Measurements from ENCODE around the gene TBCEL. TPM values are rescaled to one million over a fixed set of nuclear protein-coding genes. Genes with fewer than 3 reads are reported as not detected.
A peak's percentile ranks its signal among the peaks of the same experiment; 100 is the strongest.

The TBCEL gene
- 10 to 100 TPM; 22.3 to 37.4 (median 33.2) TPM for polyA plus RNA-seq (ENCODE audit: insufficient read depth in 1 of 5, insufficient read length in 5 of 5, low replicate concordance in 1 of 5)
- long read RNA-seq, donor 1, full-length matches to known transcripts: 8 of 8 reads
- long read RNA-seq, donor 1, partial matches to known transcripts: 0 of 8 reads
- long read RNA-seq, donor 1, other reads (novel, unspliced or antisense): 0 of 8 reads
- long read RNA-seq, donor 2, full-length matches to known transcripts: 3 of 3 reads
- long read RNA-seq, donor 2, partial matches to known transcripts: 0 of 3 reads
- long read RNA-seq, donor 2, other reads (novel, unspliced or antisense): 0 of 3 reads
- long read RNA-seq, donor 3, full-length matches to known transcripts: 4 of 4 reads
- long read RNA-seq, donor 3, partial matches to known transcripts: 0 of 4 reads
- long read RNA-seq, donor 3, other reads (novel, unspliced or antisense): 0 of 4 reads
- long read RNA-seq, donor 4: 0 reads
- long read RNA-seq, donor 5, full-length matches to known transcripts: 2 of 2 reads
- long read RNA-seq, donor 5, partial matches to known transcripts: 0 of 2 reads
- long read RNA-seq, donor 5, other reads (novel, unspliced or antisense): 0 of 2 reads
- long read RNA-seq, donor 6, full-length matches to known transcripts: 4 of 4 reads
- long read RNA-seq, donor 6, partial matches to known transcripts: 0 of 4 reads
- long read RNA-seq, donor 6, other reads (novel, unspliced or antisense): 0 of 4 reads
- long read RNA-seq, donor 7, full-length matches to known transcripts: 2 of 2 reads
- long read RNA-seq, donor 7, partial matches to known transcripts: 0 of 2 reads
- long read RNA-seq, donor 7, other reads (novel, unspliced or antisense): 0 of 2 reads
- long read RNA-seq, donor 8: 0 reads

- peak; percentile 88 for DNase-seq
Measured at GRCh38 chr11:121023848-121024751, at the start of gene TBCEL. TBCEL (plus strand) TSS chr11:121024102; CDS start chr11:121045691, 21,589 bp downstream.

GRCh38 chr11:120974466-120974865 is 49.4 kb upstream of the TBCEL start:
- DNase-seq: no peak

DNA sequence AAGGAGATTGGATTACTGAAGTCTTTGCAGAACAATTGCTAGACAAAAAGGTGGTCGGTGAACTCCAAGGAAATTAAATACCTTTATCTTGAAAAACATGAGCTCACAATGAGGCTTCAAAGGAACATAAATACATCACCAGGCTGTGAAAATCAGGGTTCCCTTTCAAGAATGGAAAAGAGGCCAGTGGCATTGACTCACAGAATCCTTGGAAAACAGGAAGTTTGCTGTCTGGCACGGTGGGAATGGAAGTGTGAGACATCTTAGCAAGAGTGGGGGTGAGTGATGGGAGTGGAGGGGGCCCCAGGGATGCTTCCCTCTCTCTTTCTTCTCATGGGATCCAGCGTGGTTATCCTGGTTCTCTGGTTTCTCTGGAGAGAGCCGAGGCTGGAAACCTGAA is 48.9 kb upstream of the TBCEL start:
- no peak for DNase-seq

DNA sequence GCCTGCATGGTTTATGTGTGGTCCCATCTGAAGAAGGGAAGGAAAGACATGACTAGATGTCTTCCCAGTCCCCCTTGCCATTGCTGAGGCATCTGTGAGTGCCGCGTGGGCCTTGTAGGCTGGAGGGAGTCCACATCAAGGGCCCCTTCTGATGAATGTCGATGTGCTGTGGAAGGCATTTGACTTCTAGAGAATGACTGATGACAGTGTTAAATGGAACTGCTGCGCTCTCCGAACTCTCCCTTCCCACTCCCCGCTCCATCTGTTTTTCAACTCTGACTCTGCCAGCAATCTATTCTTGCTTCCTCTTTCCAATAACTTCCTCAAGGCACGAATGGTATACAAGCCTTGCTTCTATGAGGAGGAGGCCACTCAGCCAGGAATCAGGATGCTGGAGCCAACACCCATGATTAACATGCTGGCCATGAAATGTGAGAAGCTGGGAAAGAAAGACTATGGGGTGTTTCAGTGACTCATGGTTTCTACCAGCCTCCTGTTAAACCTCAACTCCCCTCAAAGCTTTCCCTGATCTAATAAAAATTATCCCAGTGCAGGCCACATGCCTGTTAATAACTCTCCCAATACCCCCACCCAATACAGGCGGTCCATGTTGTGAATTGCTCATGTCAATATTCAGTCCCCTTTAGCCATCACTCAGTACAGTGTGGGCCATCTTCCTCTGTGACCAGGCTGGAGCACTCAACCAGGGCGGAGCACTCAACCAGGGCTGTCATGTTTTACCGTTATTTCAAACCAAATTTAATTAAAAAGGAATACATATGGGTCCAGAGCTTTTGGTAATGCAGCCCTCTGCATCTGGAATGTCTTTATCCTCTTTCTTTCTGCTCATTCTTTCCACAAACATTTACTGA is 46.4 kb upstream of the TBCEL start:
- no peak for DNase-seq

- DNase-seq: no peak
Measured at GRCh38 chr11:120978701-120979100, 45.2 kb upstream of the TBCEL start.

DNA sequence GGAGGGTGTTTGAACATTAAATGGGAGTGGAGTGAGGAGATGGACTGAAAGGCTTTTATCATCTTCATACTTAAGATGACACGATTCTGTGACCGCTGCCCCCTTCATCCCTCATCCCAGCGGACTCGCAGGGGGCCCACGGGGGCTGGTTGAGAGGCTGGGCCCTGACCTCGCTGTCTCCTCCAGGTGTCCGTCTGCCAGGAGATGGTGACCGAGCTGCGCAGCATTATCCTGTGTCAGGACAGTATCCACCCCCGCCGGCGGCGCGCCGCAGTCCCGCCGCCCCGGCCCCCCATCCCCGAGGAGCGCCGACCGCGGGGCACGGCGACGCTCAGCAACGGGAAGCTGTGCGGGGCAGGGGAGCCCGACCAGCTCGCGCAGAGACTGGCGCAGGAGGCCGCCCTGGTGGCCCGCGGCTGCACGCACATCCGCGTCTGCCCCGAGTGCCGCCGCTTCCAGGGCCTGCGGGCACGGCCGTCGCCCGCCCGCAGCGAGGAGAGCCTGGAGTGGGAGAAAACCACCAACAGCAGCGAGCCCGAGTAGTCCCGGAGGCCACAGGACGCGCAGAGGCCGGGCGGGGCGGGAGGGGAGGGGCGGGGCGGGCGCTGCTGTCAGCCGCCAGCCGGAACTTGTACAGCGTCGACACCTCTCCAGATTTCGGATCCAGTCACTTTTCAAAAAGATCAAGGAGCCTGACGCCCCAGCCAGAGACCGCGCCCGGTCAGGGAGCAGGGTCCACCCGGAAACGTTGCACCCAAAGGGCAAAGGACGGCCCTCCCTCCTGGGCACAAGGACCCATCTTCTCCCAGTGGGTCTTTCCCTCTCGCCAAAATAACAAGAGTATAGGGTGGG is 38.0 kb upstream of the TBCEL start:
- DNase-seq: peak; percentile 78 to 80

DNA sequence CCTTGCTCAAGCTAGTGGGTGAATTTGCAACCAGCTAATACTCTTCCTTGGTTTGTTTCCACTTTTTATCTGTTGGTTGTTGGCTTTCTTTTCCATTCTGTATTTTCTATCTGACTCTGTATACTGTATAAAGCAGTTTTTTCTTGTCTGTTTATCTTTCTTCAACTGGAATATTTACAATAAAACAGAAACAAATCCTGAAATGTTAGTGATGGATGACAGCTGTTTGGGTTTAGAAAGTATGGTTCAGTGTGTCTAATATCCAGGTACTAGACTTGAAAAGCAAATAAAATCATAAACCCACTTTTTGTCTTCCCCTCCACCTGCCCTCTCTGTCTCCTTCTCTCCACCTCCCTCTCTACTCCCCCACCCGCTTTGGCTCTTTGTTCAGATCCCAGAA is 35.3 kb upstream of the TBCEL start:
- peak; percentile 60 to 66 for DNase-seq

DNA sequence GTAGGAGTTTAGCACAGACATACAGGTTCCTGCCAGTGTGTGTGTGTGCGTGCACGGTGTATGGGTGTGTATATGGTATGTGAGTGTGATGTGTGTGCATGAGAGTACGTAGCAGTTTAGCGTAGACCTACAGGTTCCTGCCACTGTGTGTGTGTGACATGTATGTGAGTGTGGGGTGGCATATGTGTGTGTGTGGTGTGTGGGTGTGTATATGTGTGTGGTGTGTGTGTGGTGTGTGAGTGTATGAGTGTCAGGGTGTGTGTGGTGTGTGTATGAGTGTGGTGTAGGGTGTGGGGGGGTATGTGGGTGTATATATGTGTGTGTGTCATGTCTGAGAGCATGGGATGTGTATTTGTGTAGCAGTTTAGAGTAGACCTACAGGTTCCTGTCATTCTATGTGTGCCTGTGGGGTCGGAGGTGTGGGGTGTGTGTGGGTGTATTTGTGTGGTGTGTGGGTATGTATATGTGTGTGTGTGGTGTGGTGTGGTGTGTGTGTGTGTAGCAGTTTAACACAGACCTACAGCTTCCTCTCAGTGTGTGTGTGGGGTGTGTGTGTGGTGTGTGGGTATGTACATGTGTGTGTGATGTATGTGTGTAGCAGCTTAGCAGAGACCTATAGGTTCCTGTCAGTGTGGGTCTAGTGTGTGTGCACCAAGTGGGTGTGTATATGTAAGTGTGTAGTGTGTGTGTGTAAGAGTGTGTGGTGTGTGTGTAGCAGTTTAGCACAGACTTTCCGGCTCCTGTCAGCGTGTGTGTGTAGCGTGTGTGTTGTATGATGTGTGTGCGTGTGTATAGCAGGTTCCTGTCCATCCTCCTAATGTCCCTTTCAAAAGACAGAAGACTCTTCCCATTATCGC is 31.8 kb upstream of the TBCEL start:
- no peak for DNase-seq

DNA sequence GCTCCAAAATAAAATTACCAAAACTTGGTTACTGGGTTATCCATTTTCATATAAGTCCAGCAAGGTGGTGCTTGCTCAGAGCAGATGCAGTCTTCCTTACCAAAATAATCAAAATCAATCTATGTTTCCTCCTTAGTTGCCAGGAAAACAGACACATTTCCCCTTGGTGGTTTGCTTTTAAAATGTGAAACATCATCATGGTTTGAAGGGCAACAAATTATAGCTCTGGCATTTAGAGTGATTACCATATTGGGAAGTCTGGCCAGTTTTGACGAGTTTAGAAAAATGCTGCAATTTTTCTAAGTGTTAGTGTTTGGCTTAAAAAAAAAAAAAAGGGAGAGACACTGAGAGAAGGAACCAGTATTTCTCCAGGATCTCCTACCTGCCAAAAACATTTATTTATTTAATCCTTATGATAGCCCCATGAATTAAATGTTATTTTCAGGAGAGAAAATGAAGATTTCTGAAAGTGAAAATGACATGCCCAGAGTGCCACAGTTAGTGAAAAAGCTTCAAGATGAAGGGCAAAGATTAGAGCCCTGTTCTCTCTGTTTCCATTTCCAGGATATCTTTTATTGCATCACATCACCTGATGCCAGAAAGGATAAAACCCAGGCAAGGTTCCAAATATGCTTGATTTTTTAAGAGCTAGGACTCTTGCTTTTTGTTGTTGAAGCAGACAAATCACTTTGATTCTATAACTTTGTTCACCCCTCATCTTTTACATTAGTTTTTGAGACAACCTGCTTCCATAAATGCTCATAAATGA is 29.6 kb upstream of the TBCEL start:
- DNase-seq: no peak

- no peak for DNase-seq
Measured at GRCh38 chr11:120995184-120995583, 28.7 kb upstream of the TBCEL start.

- DNase-seq: no peak
Measured at GRCh38 chr11:120996973-120997372, 26.9 kb upstream of the TBCEL start.

- no peak for DNase-seq
Measured at GRCh38 chr11:120998581-120998980, 25.3 kb upstream of the TBCEL start.

- no peak for DNase-seq
Measured at GRCh38 chr11:121004206-121004840, 19.6 kb upstream of the TBCEL start.

DNA sequence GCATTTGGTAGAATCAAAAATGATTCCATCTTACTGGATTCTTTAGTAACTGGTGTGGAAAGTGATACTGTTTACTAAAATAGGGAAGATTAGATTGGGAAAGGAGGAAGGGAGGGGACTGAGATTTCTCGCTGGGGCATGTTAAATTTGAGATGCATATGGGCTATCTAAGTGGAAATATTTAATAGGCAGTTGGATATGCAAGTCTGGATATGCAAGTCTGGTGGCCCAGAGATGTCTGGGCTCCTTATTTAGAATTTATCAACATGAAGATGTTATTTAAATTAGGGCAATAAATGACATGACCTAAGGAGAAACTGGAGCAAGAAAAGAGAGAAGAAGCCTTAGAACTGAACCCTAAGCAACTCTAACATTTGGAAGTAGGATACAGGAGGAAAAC is 17.0 kb upstream of the TBCEL start:
- no peak for DNase-seq

DNA sequence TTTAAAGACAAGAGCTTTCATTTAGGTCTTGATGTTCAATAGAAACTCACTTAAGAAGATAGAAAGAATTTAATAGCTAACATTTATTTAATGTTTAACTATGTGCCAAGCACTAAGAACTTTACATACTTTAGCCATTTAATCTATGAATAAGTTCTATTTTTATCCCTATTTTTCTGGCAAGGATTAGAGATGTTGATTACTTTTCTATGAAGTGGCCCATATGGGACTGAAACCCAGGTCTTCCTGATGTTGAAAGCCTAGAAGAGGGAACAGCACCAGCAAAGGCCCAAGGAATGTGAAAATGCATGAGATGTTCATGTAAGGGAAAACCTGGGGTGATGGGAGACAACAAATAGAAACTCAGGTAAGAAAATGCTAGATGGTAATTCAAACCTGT is 15.4 kb upstream of the TBCEL start:
- DNase-seq: no peak

DNA sequence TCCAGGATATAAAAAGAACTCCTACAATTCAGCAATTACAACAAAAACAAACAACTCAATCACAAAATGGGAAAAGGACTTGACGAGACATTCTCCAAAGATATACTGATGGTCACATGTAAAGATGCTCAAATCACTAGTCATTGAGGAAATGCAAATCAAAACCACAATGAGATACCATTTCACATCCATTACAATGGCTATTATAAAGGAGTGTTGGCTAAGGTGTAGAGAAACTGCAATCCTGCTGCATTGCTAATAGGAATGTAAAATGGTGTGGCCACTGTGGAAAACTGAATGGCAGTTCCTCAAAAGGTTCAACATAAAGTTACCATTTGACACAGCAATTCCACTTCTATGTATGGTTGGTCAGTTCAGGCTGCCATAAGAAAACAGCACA is 11.8 kb upstream of the TBCEL start:
- no peak for DNase-seq

DNA sequence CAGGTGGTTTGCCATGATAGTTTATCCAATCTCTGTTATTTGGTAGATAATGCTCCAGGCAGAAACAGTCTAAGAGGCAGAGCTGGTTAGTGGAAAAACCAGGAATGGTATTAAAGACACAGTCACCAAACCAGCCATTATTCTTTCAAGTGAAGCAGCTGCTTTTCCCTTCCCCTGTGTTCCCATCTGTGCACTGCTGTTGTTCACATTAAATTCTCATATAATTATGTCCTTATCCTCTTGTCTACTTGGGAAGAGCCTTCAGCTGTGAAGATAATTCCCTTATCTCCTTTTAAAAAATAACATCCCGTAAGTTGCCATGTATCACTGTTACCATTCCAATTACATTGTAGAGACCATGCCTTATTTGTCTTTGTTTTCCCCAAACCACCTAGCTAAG is 5.2 kb upstream of the TBCEL start:
- no peak for DNase-seq

Data from right lung (tissue), 10 donors.